GM19043 (cell line): ENCODE measurements around the gene FNDC3B.

Experiments
- ATAC-seq: cut with Tn5 transposase; IDR thresholded peaks from one replicate; pipeline ENCODE4 v1.9.1; 2021; ENCODE audit warnings: low read depth; ENCODE audit not compliant: unreplicated experiment

FNDC3B gene

GRCh38 chr3:172132159-172132586 is 92.8 kb downstream of the FNDC3B start:
- ATAC-seq = no peak

- no peak for ATAC-seq
These were observed 93.4 kb downstream of the FNDC3B start for GRCh38 chr3:172132721-172133311.

GRCh38 chr3:172133838-172134237 is 94.5 kb downstream of the FNDC3B start:
- no peak for ATAC-seq

- no peak for ATAC-seq
These were observed 95.0 kb downstream of the FNDC3B start for GRCh38 chr3:172134352-172134751.

- no peak for ATAC-seq
These were observed 95.8 kb downstream of the FNDC3B start for GRCh38 chr3:172135185-172135584.

GRCh38 chr3:172135820-172136219 is 96.4 kb downstream of the FNDC3B start:
- ATAC-seq = no peak

GRCh38 chr3:172136330-172136729 is 97.0 kb downstream of the FNDC3B start:
- no peak for ATAC-seq

- no peak for ATAC-seq
These were observed 98.2 kb downstream of the FNDC3B start for GRCh38 chr3:172137287-172138192.

- ATAC-seq = no peak
These were observed 98.8 kb downstream of the FNDC3B start for GRCh38 chr3:172138193-172138537.

GRCh38 chr3:172138792-172139507 is 99.6 kb downstream of the FNDC3B start:
- no peak for ATAC-seq

- no peak for ATAC-seq
These were observed 100.3 kb downstream of the FNDC3B start for GRCh38 chr3:172139528-172140276.

- no peak for ATAC-seq
These were observed 101.4 kb downstream of the FNDC3B start for GRCh38 chr3:172140499-172141391.

GRCh38 chr3:172142051-172142863 is 102.9 kb downstream of the FNDC3B start:
- peak; percentile 85 for ATAC-seq

- ATAC-seq = no peak
These were observed 103.6 kb downstream of the FNDC3B start for GRCh38 chr3:172142864-172143451.

GRCh38 chr3:172143739-172144497 is 104.5 kb downstream of the FNDC3B start:
- ATAC-seq = no peak

- ATAC-seq = no peak
These were observed 105.2 kb downstream of the FNDC3B start for GRCh38 chr3:172144601-172145000.

GRCh38 chr3:172145031-172145686 is 105.8 kb downstream of the FNDC3B start:
- ATAC-seq = no peak
